Body of pancreas (tissue), 4 donors: Measurements from ENCODE around the gene GRM4.

ENCODE experiments used
- POLR2A ChIP-seq, 3 donors: fragments of 450-650 bp; IDR thresholded peaks; one replicate each; pipeline ENCODE4 v1.6.1; 2016; ENCODE audit warnings: antibody characterized with exemption in 3 of 3, mild to moderate bottlenecking in 2 of 3
- TF ChIP-seq, protein P1 (sequence below), 7 experiments: fragments of 450-650 bp in 4 of 7; fragments of 200-600 bp in 3 of 7; sonication (generic) in 3 of 7; IDR thresholded peaks; one replicate each; pipeline ENCODE4 v1.5.1; 2016 to 2019; ENCODE audit warnings: antibody characterized with exemption in 7 of 7

DNA sequence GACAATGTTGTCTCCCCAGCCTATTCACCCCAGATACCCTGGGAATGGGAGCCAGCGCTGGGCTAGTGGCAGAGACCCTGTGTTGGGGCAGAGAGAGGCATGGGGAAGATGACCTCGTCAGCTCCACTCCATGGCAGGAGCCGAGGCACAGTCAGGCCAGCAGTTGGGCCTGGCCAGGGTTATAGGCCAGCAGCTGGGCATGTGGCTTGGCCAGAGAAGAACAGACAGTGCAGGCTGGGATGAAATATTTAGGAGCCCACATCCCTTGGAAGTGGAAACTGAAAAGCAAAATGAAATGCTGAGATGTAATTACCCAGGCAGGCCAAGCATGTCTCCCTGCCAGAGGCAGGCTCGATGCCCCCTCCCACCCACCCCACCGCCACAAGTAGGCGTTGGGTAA is 70.0 kb downstream of the GRM4 start:
- TF ChIP-seq, protein P1, sequence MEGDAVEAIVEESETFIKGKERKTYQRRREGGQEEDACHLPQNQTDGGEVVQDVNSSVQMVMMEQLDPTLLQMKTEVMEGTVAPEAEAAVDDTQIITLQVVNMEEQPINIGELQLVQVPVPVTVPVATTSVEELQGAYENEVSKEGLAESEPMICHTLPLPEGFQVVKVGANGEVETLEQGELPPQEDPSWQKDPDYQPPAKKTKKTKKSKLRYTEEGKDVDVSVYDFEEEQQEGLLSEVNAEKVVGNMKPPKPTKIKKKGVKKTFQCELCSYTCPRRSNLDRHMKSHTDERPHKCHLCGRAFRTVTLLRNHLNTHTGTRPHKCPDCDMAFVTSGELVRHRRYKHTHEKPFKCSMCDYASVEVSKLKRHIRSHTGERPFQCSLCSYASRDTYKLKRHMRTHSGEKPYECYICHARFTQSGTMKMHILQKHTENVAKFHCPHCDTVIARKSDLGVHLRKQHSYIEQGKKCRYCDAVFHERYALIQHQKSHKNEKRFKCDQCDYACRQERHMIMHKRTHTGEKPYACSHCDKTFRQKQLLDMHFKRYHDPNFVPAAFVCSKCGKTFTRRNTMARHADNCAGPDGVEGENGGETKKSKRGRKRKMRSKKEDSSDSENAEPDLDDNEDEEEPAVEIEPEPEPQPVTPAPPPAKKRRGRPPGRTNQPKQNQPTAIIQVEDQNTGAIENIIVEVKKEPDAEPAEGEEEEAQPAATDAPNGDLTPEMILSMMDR (IDR thresholded peaks at IDR 0.05), result no peak
- no peak for TF ChIP-seq POLR2A (IDR thresholded peaks at IDR 0.05)
